Left lung (tissue), 10 donors: ENCODE data around the gene SEPTIN12. TPM values are rescaled to one million over a fixed set of nuclear protein-coding genes. Genes with fewer than 3 reads are reported as not detected.

ENCODE experiments used
- ATAC-seq: fragments of 200-7000 bp; cut with Tn5 transposase; one replicate; pipeline ENCODE4 v1.9.1; 2020; ENCODE audit warnings: moderate library complexity
- DNase-seq, 4 donors: peaks; one replicate each; pipeline ENCODE4 v3.0.0-alpha.2; 2013 to 2020
- H3K27ac ChIP-seq, 2 donors: fragments of 200-600 bp; sonication (generic) in 1 of 2; one replicate each; pipeline versions ENCODE4 v1.5.0 to v1.8.0; 2020 to 2021
- H3K27me3 ChIP-seq, 2 donors: fragments of 200-600 bp; sonication (generic) in 1 of 2; one replicate each; pipeline versions ENCODE4 v1.5.0 to v1.8.0; 2020 to 2021
- H3K36me3 ChIP-seq, 2 donors: fragments of 200-600 bp; sonication (generic) in 1 of 2; one replicate each; pipeline versions ENCODE4 v1.5.0 to v1.8.0; 2020 to 2021
- H3K4me1 ChIP-seq, 2 donors: fragments of 200-600 bp; one replicate each; pipeline ENCODE4 v1.8.0; 2021
- H3K4me3 ChIP-seq, 2 donors: fragments of 200-600 bp; sonication (generic) in 1 of 2; one replicate each; pipeline versions ENCODE4 v1.5.0 to v1.8.0; 2020 to 2021; ENCODE audit warnings: mild to moderate bottlenecking in 1 of 2
- H3K9me3 ChIP-seq, 2 donors: fragments of 200-600 bp; sonication (generic) in 1 of 2; one replicate each; pipeline versions ENCODE4 v1.5.0 to v1.8.0; 2020 to 2021
- intact Hi-C, 2 donors: fragments of 100-400 bp; cut with DNase I; formaldehyde crosslinking; loops; one replicate each; pipeline versions ENCODE4 v1.11.2 to v1.14.2; 2022
- polyA plus RNA-seq, 6 donors: library from polyadenylated mRNA; unstranded; fragments of 120-200 nt; gene quantifications; one replicate each; pipeline ENCODE4 v1.2.1, GENCODE V29; 2013; ENCODE audit not compliant: insufficient read length in 6 of 6
- total RNA-seq, 2 donors: library from RNA; stranded (reverse); fragmentation: NEBNext Ultra II Directional; extraction: Animal tissue kit (Norgen Biotek cat#: 25700); gene quantifications; one replicate each; pipeline ENCODE4 v1.2.1, GENCODE V29; 2021
- TF ChIP-seq, protein P1 (sequence below), 2 donors: fragments of 200-600 bp; sonication (generic) in 1 of 2; IDR thresholded peaks; one replicate each; pipeline versions ENCODE4 v1.5.0 to v1.8.0; 2021; ENCODE audit warnings: antibody characterized with exemption in 2 of 2
- donor health status: DM: no; HTN: yes; CAD: no.
- donor health status: DM: no; HTN: no; CAD: no.

Gene SEPTIN12
- total and polyA plus RNA-seq, 8 donors = 0.28 to 14.6 (median 0.65) TPM; not detected in 5

DNA sequence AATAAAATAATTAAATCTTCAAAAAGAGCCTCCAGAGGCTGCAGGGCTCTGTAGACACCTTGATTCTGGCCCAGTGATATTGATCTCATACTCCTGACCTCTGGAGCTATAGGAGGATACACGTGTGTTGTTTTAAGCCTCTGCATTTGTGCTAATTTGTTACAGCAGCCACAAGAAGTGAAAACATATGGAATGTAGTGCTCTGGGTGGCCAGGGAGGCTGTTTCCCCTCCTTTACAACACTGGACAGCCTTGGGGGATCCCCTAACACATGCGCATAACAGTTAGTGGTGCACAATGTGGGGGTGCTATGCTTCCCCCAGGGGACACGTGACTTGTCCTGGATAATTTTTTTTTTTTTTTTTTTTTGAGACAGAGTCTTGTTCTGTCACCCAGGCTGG lies 16.5 kb downstream of the SEPTIN12 start:
- Histone ChIP-seq H3K36me3 (no peaks in the 10 kb centered on the region), H3K27ac (no peak overlapping the region), H3K4me1 (peaks cover 6 to 18% of the 10 kb centered on the region in 2 donors), H3K27me3 (no peaks in the 10 kb centered on the region), H3K9me3 (no peaks in the 10 kb centered on the region), H3K4me3 (no peak overlapping the region)
- ATAC-seq = no peak
- no peak for DNase-seq
- intact Hi-C loops = no loop called here
- TF ChIP-seq, protein P1, sequence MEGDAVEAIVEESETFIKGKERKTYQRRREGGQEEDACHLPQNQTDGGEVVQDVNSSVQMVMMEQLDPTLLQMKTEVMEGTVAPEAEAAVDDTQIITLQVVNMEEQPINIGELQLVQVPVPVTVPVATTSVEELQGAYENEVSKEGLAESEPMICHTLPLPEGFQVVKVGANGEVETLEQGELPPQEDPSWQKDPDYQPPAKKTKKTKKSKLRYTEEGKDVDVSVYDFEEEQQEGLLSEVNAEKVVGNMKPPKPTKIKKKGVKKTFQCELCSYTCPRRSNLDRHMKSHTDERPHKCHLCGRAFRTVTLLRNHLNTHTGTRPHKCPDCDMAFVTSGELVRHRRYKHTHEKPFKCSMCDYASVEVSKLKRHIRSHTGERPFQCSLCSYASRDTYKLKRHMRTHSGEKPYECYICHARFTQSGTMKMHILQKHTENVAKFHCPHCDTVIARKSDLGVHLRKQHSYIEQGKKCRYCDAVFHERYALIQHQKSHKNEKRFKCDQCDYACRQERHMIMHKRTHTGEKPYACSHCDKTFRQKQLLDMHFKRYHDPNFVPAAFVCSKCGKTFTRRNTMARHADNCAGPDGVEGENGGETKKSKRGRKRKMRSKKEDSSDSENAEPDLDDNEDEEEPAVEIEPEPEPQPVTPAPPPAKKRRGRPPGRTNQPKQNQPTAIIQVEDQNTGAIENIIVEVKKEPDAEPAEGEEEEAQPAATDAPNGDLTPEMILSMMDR (IDR thresholded peaks at IDR 0.05) = no peak

DNA sequence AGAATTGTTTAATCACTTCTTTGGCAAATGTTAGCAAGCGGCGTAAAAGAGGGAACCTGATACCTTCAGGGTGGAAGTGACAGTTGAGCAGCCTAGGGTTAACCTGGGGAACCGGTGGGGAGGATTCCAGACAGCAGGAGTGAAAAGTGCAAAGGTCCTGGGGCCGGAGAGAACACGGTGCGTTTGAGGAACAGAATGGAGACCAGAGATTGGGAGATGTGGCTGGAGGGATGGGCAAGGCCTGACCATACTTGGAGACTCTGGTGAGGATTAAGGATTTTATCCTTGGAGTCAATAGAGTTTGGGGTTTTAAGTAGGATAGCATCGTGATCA lies 18.9 kb downstream of the SEPTIN12 start:
- no peak for ATAC-seq
- peaks cover 0 to 10% of the 10 kb centered on the region in 2 donors for H3K36me3 ChIP-seq
- H3K4me3 ChIP-seq = peak overlapping the region; percentile 47 to 99
- no peak for DNase-seq
- H3K27ac ChIP-seq = peak overlapping the region in 1 of 2 donors; percentile 87
- no peaks in the 10 kb centered on the region for H3K27me3 ChIP-seq
- peaks cover 13 to 33% of the 10 kb centered on the region in 2 donors for H3K4me1 ChIP-seq
- TF ChIP-seq, protein P1 (IDR thresholded peaks at IDR 0.05) = no peak
- no peaks in the 10 kb centered on the region for H3K9me3 ChIP-seq
- intact Hi-C loops = no loop called here

DNA sequence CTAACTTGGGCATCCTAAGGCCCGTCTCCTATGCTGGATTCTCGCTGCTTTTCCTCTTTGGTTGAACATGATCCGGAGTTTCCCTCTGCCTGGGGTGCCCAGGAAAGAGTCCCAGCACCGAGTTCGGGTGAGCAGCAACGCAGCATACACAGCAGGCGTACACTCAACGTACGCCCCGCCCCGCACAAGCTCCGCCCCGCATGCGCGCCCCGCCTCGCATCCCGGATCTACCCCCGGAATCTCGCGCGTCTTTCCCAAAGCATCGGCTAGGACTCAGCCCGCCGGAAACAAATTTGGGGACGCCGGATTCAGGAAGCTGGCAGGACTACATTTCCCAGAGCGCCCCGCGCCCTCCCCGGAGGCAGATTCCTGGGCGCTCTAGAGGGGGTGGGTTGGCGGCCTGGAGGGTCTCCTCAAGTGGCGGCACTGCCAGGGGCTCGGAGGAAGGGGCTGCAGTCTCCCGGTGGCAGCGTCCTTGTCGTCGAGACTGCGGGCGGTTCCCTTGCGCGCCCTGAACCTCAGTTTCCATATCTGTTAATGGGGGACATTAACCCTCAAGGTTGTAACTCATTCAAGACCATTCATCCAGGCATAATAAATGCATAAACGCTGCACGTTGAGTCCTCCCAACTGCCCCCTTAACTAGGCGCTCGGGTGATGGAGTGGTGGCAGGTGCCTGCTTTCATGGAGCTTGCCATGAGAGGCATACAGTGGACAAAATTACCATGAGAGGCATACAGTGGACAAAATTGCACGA lies 19.4 kb downstream of the SEPTIN12 start:
- no peaks in the 10 kb centered on the region for H3K9me3 ChIP-seq
- H3K27me3 ChIP-seq = no peaks in the 10 kb centered on the region
- H3K4me3 ChIP-seq = peak overlapping the region; percentile 47 to 99
- ATAC-seq (peak; percentile 90), DNase-seq (peak; percentile 92 to 98 (median 97))
- peaks cover 0 to 15% of the 10 kb centered on the region in 2 donors for H3K36me3 ChIP-seq
- TF ChIP-seq, protein P1 (IDR thresholded peaks at IDR 0.05) = no peak
- peaks cover 13 to 33% of the 10 kb centered on the region in 2 donors for H3K4me1 ChIP-seq
- intact Hi-C loops = no loop called here
- H3K27ac ChIP-seq = peak overlapping the region; percentile 87 to 89

DNA sequence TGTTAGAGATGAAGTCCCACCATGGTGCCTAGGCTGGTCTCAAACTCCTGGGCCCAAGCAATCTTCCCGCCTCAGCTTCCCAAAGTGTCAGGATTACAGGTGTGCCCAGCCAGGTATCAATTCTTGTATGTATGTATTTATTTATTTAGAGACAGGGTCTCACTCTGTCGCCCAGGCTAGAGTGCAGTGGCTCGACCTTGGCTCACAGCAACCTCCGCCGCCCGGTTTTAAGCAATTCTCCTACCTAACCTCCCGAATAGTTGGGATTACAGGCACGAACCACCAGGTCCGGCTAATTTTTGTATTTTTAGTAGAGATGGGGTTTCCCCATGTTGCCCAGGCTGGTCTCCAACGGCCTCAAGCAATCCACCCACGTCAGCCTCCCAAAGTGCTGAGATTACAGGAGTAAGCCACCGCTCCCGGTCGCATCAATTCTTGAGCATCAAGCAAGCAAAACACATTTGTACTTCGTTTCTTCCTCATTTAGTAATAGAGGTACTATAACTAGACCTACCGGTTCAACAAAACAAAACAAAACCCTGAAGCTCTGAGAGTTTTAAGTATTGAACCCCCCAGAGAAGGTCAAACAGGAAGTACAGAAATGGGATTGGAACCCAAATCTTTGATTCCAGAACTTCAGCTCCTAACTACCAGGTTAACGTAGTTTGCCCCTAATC lies 20.1 kb downstream of the SEPTIN12 start:
- intact Hi-C loops = no loop called here
- H3K9me3 ChIP-seq = no peaks in the 10 kb centered on the region
- ATAC-seq = peak; percentile 5
- peaks cover 0 to 23% of the 10 kb centered on the region in 2 donors for H3K36me3 ChIP-seq
- TF ChIP-seq, protein P1 (IDR thresholded peaks at IDR 0.05) = no peak
- peak in 2 of 4 donors; percentile 24 to 44 for DNase-seq
- H3K4me1 ChIP-seq = peaks cover 13 to 33% of the 10 kb centered on the region in 2 donors
- peak overlapping the region; percentile 87 to 89 for H3K27ac ChIP-seq
- H3K4me3 ChIP-seq = peak overlapping the region; percentile 47 to 99
- no peaks in the 10 kb centered on the region for H3K27me3 ChIP-seq
